ENCODE results near the gene PLCXD3. TPM values are rescaled to one million over a fixed set of nuclear protein-coding genes. Genes with fewer than 3 reads are reported as not detected.

The PLCXD3 gene
- total and polyA plus RNA-seq, 10 of the 15 experiments (the other 5 are each of a cell fraction or from before 2014, with no cell fraction given) = not detected

DNA sequence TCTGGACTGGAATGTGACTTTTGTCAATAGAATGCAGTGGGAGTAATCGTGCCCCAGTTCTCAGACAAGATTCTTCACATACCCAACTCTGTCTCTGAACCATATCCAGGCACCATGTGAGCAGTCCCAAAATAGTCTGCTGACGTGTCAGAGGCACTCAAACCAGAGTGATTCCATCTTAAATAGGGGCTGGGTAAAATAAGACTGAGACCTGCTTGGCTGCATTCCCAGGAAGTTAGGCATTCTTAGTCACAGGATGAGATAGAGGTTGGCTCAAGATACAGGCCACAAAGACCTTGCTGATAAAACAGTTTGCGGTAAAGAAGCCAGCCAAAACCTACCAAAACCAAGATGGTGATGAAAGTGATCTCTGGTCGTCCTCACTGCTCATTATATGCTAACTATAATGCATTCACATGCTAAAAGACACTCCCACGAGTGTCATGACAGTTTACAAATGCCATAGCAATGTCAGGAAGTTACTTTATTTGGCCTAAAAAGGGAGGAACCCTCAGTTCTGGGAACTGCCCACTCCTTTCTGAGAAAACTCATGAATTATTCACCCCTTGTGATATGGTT lies 16.9 kb upstream of the PLCXD3 start:
- ChIA-PET POLR2A (no interaction called here), RAD21 (ENCODE audit: unreplicated experiment) (no interaction called here), SMC1A (ENCODE audit: uncharacterized antibody, unreplicated experiment) (no interaction called here), CTCF (no interaction called here)
- H3K4me1 ChIP-seq (ENCODE audit: control insufficient read depth, insufficient read depth, low read length) = no peaks in the 10 kb centered on the region
- no peak overlapping the region for H3K4me3 ChIP-seq
- DNase-seq (ENCODE audit: low read depth, low spot score) (no peak), ATAC-seq (no peak), FAIRE-seq (no peak)
- no TSS peak for BruUV-seq (replicated peaks)
- intact Hi-C loops (cut with micrococcal nuclease; ENCODE audit: unreplicated experiment) (no loop called here), in situ Hi-C loops (cut with MboI) (no loop called here)
- no peaks in the 10 kb centered on the region for H3K79me2 ChIP-seq (ENCODE audit: control insufficient read depth, insufficient read depth, low read length)
- H2AFZ ChIP-seq (ENCODE audit: control insufficient read depth, low read depth, low read length) = no peak overlapping the region
- H3K4me2 ChIP-seq (ENCODE audit: control insufficient read depth, insufficient read depth) = no peak overlapping the region
- TF ChIP-seq RAD21 (IDR thresholded peaks at IDR 0.05; ENCODE audit: insufficient read depth, low read depth, low read length) = no peak
- TF ChIP-seq EED (IDR thresholded peaks at IDR 0.05; ENCODE audit: low read depth) = no peak
- no peak for TF ChIP-seq ZZZ3 (IDR thresholded peaks at IDR 0.05; ENCODE audit: control insufficient read depth, insufficient read length, low read depth)
- TF ChIP-seq, protein P1, sequence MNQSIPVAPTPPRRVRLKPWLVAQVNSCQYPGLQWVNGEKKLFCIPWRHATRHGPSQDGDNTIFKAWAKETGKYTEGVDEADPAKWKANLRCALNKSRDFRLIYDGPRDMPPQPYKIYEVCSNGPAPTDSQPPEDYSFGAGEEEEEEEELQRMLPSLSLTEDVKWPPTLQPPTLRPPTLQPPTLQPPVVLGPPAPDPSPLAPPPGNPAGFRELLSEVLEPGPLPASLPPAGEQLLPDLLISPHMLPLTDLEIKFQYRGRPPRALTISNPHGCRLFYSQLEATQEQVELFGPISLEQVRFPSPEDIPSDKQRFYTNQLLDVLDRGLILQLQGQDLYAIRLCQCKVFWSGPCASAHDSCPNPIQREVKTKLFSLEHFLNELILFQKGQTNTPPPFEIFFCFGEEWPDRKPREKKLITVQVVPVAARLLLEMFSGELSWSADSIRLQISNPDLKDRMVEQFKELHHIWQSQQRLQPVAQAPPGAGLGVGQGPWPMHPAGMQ (IDR thresholded peaks at IDR 0.05; ENCODE audit: borderline replicate concordance) = no peak
- no peak for TF ChIP-seq SREBF1 (IDR thresholded peaks at IDR 0.05; ENCODE audit: low read length)
- no peak for TF ChIP-seq YY1 (IDR thresholded peaks at IDR 0.05; ENCODE audit: low read depth, low read length)
- no peak for TF ChIP-seq MYB (IDR thresholded peaks at IDR 0.05; ENCODE audit: borderline replicate concordance, low read depth, low read length)
- TF ChIP-seq RFX5 (IDR thresholded peaks at IDR 0.05; ENCODE audit: low read depth, low read length) = no peak
- TF ChIP-seq ZNF384 (IDR thresholded peaks at IDR 0.05; ENCODE audit: borderline replicate concordance, low read depth, low read length) = no peak
- no peak for TF ChIP-seq BACH1 (IDR thresholded peaks at IDR 0.05; ENCODE audit: borderline replicate concordance)
- no peak for TF ChIP-seq PAX5 (IDR thresholded peaks at IDR 0.05; ENCODE audit: borderline replicate concordance, low read depth, low read length)
- TF ChIP-seq, protein P2, sequence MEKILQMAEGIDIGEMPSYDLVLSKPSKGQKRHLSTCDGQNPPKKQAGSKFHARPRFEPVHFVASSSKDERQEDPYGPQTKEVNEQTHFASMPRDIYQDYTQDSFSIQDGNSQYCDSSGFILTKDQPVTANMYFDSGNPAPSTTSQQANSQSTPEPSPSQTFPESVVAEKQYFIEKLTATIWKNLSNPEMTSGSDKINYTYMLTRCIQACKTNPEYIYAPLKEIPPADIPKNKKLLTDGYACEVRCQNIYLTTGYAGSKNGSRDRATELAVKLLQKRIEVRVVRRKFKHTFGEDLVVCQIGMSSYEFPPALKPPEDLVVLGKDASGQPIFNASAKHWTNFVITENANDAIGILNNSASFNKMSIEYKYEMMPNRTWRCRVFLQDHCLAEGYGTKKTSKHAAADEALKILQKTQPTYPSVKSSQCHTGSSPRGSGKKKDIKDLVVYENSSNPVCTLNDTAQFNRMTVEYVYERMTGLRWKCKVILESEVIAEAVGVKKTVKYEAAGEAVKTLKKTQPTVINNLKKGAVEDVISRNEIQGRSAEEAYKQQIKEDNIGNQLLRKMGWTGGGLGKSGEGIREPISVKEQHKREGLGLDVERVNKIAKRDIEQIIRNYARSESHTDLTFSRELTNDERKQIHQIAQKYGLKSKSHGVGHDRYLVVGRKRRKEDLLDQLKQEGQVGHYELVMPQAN (conservative IDR thresholded peaks at IDR 0.05) = no peak
- TF ChIP-seq, protein P3, sequence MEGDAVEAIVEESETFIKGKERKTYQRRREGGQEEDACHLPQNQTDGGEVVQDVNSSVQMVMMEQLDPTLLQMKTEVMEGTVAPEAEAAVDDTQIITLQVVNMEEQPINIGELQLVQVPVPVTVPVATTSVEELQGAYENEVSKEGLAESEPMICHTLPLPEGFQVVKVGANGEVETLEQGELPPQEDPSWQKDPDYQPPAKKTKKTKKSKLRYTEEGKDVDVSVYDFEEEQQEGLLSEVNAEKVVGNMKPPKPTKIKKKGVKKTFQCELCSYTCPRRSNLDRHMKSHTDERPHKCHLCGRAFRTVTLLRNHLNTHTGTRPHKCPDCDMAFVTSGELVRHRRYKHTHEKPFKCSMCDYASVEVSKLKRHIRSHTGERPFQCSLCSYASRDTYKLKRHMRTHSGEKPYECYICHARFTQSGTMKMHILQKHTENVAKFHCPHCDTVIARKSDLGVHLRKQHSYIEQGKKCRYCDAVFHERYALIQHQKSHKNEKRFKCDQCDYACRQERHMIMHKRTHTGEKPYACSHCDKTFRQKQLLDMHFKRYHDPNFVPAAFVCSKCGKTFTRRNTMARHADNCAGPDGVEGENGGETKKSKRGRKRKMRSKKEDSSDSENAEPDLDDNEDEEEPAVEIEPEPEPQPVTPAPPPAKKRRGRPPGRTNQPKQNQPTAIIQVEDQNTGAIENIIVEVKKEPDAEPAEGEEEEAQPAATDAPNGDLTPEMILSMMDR (IDR thresholded peaks at IDR 0.05 in 2 of 3, conservative IDR thresholded peaks at IDR 0.05 in 1 of 3; ENCODE audit: control insufficient read depth in 2 of 3, extremely low read depth in 1 of 3, insufficient read depth in 1 of 3, low read depth in 3 of 3, low read length in 3 of 3) = no peak
- TF ChIP-seq, protein P4, sequence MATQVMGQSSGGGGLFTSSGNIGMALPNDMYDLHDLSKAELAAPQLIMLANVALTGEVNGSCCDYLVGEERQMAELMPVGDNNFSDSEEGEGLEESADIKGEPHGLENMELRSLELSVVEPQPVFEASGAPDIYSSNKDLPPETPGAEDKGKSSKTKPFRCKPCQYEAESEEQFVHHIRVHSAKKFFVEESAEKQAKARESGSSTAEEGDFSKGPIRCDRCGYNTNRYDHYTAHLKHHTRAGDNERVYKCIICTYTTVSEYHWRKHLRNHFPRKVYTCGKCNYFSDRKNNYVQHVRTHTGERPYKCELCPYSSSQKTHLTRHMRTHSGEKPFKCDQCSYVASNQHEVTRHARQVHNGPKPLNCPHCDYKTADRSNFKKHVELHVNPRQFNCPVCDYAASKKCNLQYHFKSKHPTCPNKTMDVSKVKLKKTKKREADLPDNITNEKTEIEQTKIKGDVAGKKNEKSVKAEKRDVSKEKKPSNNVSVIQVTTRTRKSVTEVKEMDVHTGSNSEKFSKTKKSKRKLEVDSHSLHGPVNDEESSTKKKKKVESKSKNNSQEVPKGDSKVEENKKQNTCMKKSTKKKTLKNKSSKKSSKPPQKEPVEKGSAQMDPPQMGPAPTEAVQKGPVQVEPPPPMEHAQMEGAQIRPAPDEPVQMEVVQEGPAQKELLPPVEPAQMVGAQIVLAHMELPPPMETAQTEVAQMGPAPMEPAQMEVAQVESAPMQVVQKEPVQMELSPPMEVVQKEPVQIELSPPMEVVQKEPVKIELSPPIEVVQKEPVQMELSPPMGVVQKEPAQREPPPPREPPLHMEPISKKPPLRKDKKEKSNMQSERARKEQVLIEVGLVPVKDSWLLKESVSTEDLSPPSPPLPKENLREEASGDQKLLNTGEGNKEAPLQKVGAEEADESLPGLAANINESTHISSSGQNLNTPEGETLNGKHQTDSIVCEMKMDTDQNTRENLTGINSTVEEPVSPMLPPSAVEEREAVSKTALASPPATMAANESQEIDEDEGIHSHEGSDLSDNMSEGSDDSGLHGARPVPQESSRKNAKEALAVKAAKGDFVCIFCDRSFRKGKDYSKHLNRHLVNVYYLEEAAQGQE (IDR thresholded peaks at IDR 0.05; ENCODE audit: low read depth, low read length) = no peak
- 6% methylated on average over 5 of the region's 5 CpGs for WGBS (ENCODE audit: insufficient coverage, insufficient replicate concordance, low lambda C conversion rate, missing lambda C conversion rate)
- H3K9ac ChIP-seq (ENCODE audit: control insufficient read depth, insufficient read depth, low read length) = no peak overlapping the region
- no peaks in the 10 kb centered on the region for H3K27me3 ChIP-seq (replicated peaks in 1 of 2; ENCODE audit: control insufficient read depth in 2 of 2, insufficient read depth in 2 of 2, low read length in 1 of 2)
- no peaks in the 10 kb centered on the region for H3K9me3 ChIP-seq (replicated peaks; ENCODE audit: control insufficient read depth, insufficient read depth, low read length)
- H4K20me1 ChIP-seq (ENCODE audit: control insufficient read depth, insufficient read depth) = no peaks in the 10 kb centered on the region
- H3K36me3 ChIP-seq (ENCODE audit: control insufficient read depth in 2 of 2, insufficient read depth in 2 of 2, low read length in 1 of 2) = no peaks in the 10 kb centered on the region
- H3K27ac ChIP-seq (ENCODE audit: control insufficient read depth, insufficient read depth) = no peak overlapping the region
